WTC11 (cell line): Measurements from ENCODE around the gene STAC2. TPM values are rescaled to one million over a fixed set of nuclear protein-coding genes. Genes with fewer than 3 reads are reported as not detected.
A peak's percentile ranks its signal among the peaks of the same experiment; 100 is the strongest.

Source experiments
- ATAC-seq: fragments of 200-7000 bp; cut with Tn5 transposase; 2 replicates; pipeline ENCODE4 v1.10.0; 2021; ENCODE audit warnings: mild to moderate bottlenecking, moderate library complexity
- CTCF ChIA-PET: fragments of 300-600 bp; sonication (Branson Sonifier 250); formaldehyde crosslinking; loops from one replicate; lab custom pipeline; 2021; ENCODE audit warnings: antibody characterized with exemption; lab: Charles Lee
- POLR2A ChIA-PET: fragments of 350-600 bp; sonication (Branson Sonifier 250); formaldehyde crosslinking; loops from one replicate; lab custom pipeline; 2021; ENCODE audit warnings: antibody characterized with exemption; lab: Charles Lee
- DNase-seq: peaks from one replicate; pipeline ENCODE4 v3.0.0; 2021; ENCODE audit warnings: low spot score
- H3K27ac Mint-ChIP-seq: 2 replicates; pipeline ENCODE4 v1.8.0; 2021; ENCODE audit warnings: mixed read lengths
- H3K27me3 Mint-ChIP-seq: 2 replicates; pipeline ENCODE4 v1.8.0; 2021; ENCODE audit warnings: low read depth, mild to moderate bottlenecking, moderate library complexity, mixed read lengths
- H3K36me3 Mint-ChIP-seq: 2 replicates; pipeline ENCODE4 v1.8.0; 2021; ENCODE audit warnings: mixed read lengths
- H3K4me1 Mint-ChIP-seq: 2 replicates; pipeline ENCODE4 v1.8.0; 2022; ENCODE audit warnings: mixed read lengths
- H3K4me3 Mint-ChIP-seq: 2 replicates; pipeline ENCODE4 v1.8.0; 2021; ENCODE audit warnings: mild to moderate bottlenecking, moderate library complexity, mixed read lengths
- H3K9me3 Mint-ChIP-seq: 2 replicates; pipeline ENCODE4 v1.8.0; 2021; ENCODE audit warnings: mixed read lengths
- ATF3 ChIP-seq: sonication (generic); formaldehyde crosslinking; conservative IDR thresholded peaks from 2 replicates; pipeline ENCODE4 v1.8.1; 2022; ENCODE audit warnings: mild to moderate bottlenecking, missing genetic modification reagents
- CDX4 ChIP-seq: fragments of 250-450 bp; sonication (Bioruptor Pico); IDR thresholded peaks from 2 replicates; pipeline ENCODE4 v1.9.0; 2021; ENCODE audit warnings: moderate library complexity, mild to moderate bottlenecking, inconsistent platforms, borderline replicate concordance
- CREB1 ChIP-seq: sonication (generic); formaldehyde crosslinking; IDR thresholded peaks from 2 replicates; pipeline ENCODE4 v1.8.0; 2023; ENCODE audit warnings: mild to moderate bottlenecking, missing genetic modification reagents
- CTCF ChIP-seq: fragments of 200-600 bp; IDR thresholded peaks from 2 replicates; pipeline ENCODE4 v1.8.0; 2022; ENCODE audit warnings: antibody characterized with exemption
- E2F4 ChIP-seq: sonication (generic); formaldehyde crosslinking; IDR thresholded peaks from 2 replicates; pipeline ENCODE4 v1.8.1; 2022; ENCODE audit warnings: low read depth, mild to moderate bottlenecking, moderate library complexity, missing genetic modification reagents, borderline replicate concordance
- ERG ChIP-seq: fragments of 250-450 bp; sonication (Bioruptor Pico); IDR thresholded peaks from 2 replicates; pipeline ENCODE4 v1.8.0; 2021; ENCODE audit warnings: mild to moderate bottlenecking
- ETV6 ChIP-seq: sonication (generic); formaldehyde crosslinking; IDR thresholded peaks from 2 replicates; pipeline ENCODE4 v1.8.1; 2022; ENCODE audit warnings: mild to moderate bottlenecking, missing genetic modification reagents
- FOXP4 ChIP-seq: sonication (generic); formaldehyde crosslinking; IDR thresholded peaks from 2 replicates; pipeline ENCODE4 v1.8.0; 2022; ENCODE audit warnings: mild to moderate bottlenecking, missing genetic modification reagents
- GABPB1 ChIP-seq: sonication (generic); formaldehyde crosslinking; IDR thresholded peaks from 2 replicates; pipeline ENCODE4 v1.8.1; 2023; ENCODE audit warnings: mild to moderate bottlenecking, missing genetic modification reagents
- JAZF1 ChIP-seq: fragments of 250-450 bp; sonication (Bioruptor Pico); IDR thresholded peaks from 2 replicates; pipeline ENCODE4 v1.9.0; 2021; ENCODE audit warnings: moderate library complexity, mild to moderate bottlenecking, inconsistent platforms
- MYBL2 ChIP-seq: sonication (generic); formaldehyde crosslinking; IDR thresholded peaks from 2 replicates; pipeline ENCODE4 v1.8.1; 2023; ENCODE audit warnings: mild to moderate bottlenecking, moderate library complexity, missing genetic modification reagents
- SP1 ChIP-seq: sonication (generic); formaldehyde crosslinking; conservative IDR thresholded peaks from 2 replicates; pipeline ENCODE4 v1.8.1; 2022; ENCODE audit warnings: missing genetic modification reagents
- TEAD1 ChIP-seq: sonication (generic); formaldehyde crosslinking; IDR thresholded peaks from 2 replicates; pipeline ENCODE4 v1.8.0; 2022; ENCODE audit warnings: mild to moderate bottlenecking, missing genetic modification reagents
- TP53 ChIP-seq: sonication (generic); formaldehyde crosslinking; IDR thresholded peaks from 2 replicates; pipeline ENCODE4 v1.8.1; 2023; ENCODE audit warnings: mild to moderate bottlenecking, missing genetic modification reagents
- ZBTB21 ChIP-seq: sonication (generic); formaldehyde crosslinking; IDR thresholded peaks from 2 replicates; pipeline ENCODE4 v1.8.1; 2023; ENCODE audit warnings: mild to moderate bottlenecking, missing genetic modification reagents, borderline replicate concordance
- ZNF263 ChIP-seq: sonication (generic); formaldehyde crosslinking; IDR thresholded peaks from 2 replicates; pipeline ENCODE4 v1.8.1; 2022; ENCODE audit warnings: low read depth, mild to moderate bottlenecking, moderate library complexity, missing genetic modification reagents
- ZNF317 ChIP-seq: sonication (generic); formaldehyde crosslinking; IDR thresholded peaks from 2 replicates; pipeline ENCODE4 v1.8.1; 2023; ENCODE audit warnings: low read depth, mild to moderate bottlenecking, moderate library complexity, missing genetic modification reagents, borderline replicate concordance
- ZNF671 ChIP-seq: fragments of 250-450 bp; sonication (Bioruptor Pico); IDR thresholded peaks from 2 replicates; pipeline ENCODE4 v1.8.0; 2021; ENCODE audit warnings: mild to moderate bottlenecking
- total RNA-seq: library from RNA; stranded (reverse); gene quantifications from 3 replicates; pipeline ENCODE4 v1.2.3, GENCODE V29; 2021

Gene STAC2
- total RNA-seq, 1 experiment from 2014 or later, result 4.2 TPM

GRCh38 chr17:39195568-39196160 is 30.1 kb downstream of the STAC2 start (continued):
- no peak for TF ChIP-seq CDX4 (CRISPR knock-in tag)

GRCh38 chr17:39194985-39195524 is 30.7 kb downstream of the STAC2 start:
- ChIA-PET POLR2A (interaction anchor here (1.0 to 2.4 kb wide), 2 partner anchors 12 to 30 kb away, joined by 6 read pairs; no protein-coding TSS in a partner anchor), CTCF (interaction anchor here (0.6 to 5.3 kb wide), 25 partner anchors 12 to 428 kb away, joined by 3 to 62 read pairs (median 4); partner anchors contain the start of genes ARL5C, FBXO47, LASP1NB and STAC2)
- H3K4me1 Mint-ChIP-seq, result peaks cover 42% of the 10 kb centered on the region
- DNase-seq, result peak; percentile 60
- 0 out of 2 replicates have a peak overlapping the region, but pooled peaks have one; percentile 49 for H3K27ac Mint-ChIP-seq
- H3K27me3 Mint-ChIP-seq, result no peaks in the 10 kb centered on the region; the same call in 1 of the 2 replicates
- TF ChIP-seq TP53 (CRISPR knock-in tag) (no peak), ERG (CRISPR knock-in tag) (no peak), ATF3 (CRISPR knock-in tag) (no peak), ZBTB21 (CRISPR knock-in tag) (no peak), ZNF671 (CRISPR knock-in tag) (no peak)
- ATAC-seq, result peak; percentile 10
- peak overlapping the region; percentile 66 for H3K4me3 Mint-ChIP-seq
- H3K36me3 Mint-ChIP-seq, result peaks cover 22% of the 10 kb centered on the region
- no peaks in the 10 kb centered on the region for H3K9me3 Mint-ChIP-seq

GRCh38 chr17:39194089-39194984 is 31.4 kb downstream of the STAC2 start:
- H3K27ac Mint-ChIP-seq, result peak overlapping the region; percentile 57; the same call in 1 of the 2 replicates
- POLR2A ChIA-PET, result interaction anchor here (1.0 to 2.4 kb wide), 2 partner anchors 13 to 30 kb away, joined by 6 read pairs; no protein-coding TSS in a partner anchor
- CTCF ChIA-PET, result interaction anchor here (0.6 to 5.3 kb wide), 27 partner anchors 11 to 611 kb away, joined by 3 to 62 read pairs (median 4); partner anchors contain the start of genes ARL5C, FBXO47, LASP1NB and STAC2
- peak; percentile 73 for DNase-seq
- peak overlapping the region; percentile 66 for H3K4me3 Mint-ChIP-seq
- TF ChIP-seq CTCF (peak; percentile 12; the same call in 1 of the 2 replicates), JAZF1 (CRISPR knock-in tag) (no peak), SP1 (CRISPR knock-in tag) (0 out of 2 replicates have a peak, but pooled peaks have one; percentile 40), ZNF263 (no peak), MYBL2 (CRISPR knock-in tag) (no peak), ZNF317 (CRISPR knock-in tag) (no peak), ERG (CRISPR knock-in tag) (no peak), E2F4 (CRISPR knock-in tag) (no peak), TEAD1 (CRISPR knock-in tag) (no peak), ATF3 (CRISPR knock-in tag) (no peak), ETV6 (CRISPR knock-in tag) (no peak), FOXP4 (CRISPR knock-in tag) (no peak), GABPB1 (CRISPR knock-in tag) (no peak), CREB1 (CRISPR knock-in tag) (no peak)
- no peaks in the 10 kb centered on the region for H3K27me3 Mint-ChIP-seq
- ATAC-seq, result peak; percentile 51
- H3K4me1 Mint-ChIP-seq, result peaks cover 36% of the 10 kb centered on the region
- H3K36me3 Mint-ChIP-seq, result peaks cover 20% of the 10 kb centered on the region
- no peaks in the 10 kb centered on the region for H3K9me3 Mint-ChIP-seq
